Natural killer cell (primary cell): ENCODE data around the gene LYZL1. TPM values are rescaled to one million over a fixed set of nuclear protein-coding genes. Genes with fewer than 3 reads are reported as not detected.

Experiments used
- ATAC-seq, 3 donors: fragments of 150-1000 bp in 2 of 3; fragments of 200-7000 bp in 1 of 3; cut with Tn5 transposase; 1 replicate in 1 of 3; 2 replicates in 2 of 3; pipeline ENCODE4 v1.10.0; 2021; ENCODE audit warnings: mild to moderate bottlenecking in 2 of 3, moderate library complexity in 2 of 3
- DNase-seq, 2 donors: peaks; one replicate each; pipeline versions ENCODE4 v3.0.0 to v3.0.0-alpha.2; 2013 to 2021; ENCODE audit warnings: mixed read lengths in 1 of 2
- H3K27ac ChIP-seq: one replicate; pipeline ENCODE4 v1.5.1; 2013; ENCODE audit warnings: mild to moderate bottlenecking, low read length
- H3K27me3 ChIP-seq: one replicate; pipeline ENCODE4 v1.6.1; 2013; ENCODE audit warnings: low read length; ENCODE audit not compliant: control insufficient read depth, insufficient read depth
- H3K36me3 ChIP-seq: one replicate; pipeline ENCODE4 v1.6.1; 2013; ENCODE audit warnings: low read length; ENCODE audit not compliant: control insufficient read depth, insufficient read depth
- H3K4me1 ChIP-seq: one replicate; pipeline ENCODE4 v1.6.1; 2013; ENCODE audit warnings: low read length; ENCODE audit not compliant: control insufficient read depth, insufficient read depth
- H3K4me3 ChIP-seq: one replicate; pipeline ENCODE4 v1.5.1; 2013; ENCODE audit warnings: low read length
- H3K9me3 ChIP-seq: one replicate; pipeline ENCODE4 v1.6.1; 2013; ENCODE audit warnings: low read length; ENCODE audit not compliant: control insufficient read depth, insufficient read depth
- H3K27ac Mint-ChIP-seq, 2 donors: one replicate each; pipeline ENCODE4 v1.8.0; 2022; ENCODE audit warnings: mild to moderate bottlenecking in 2 of 2, mixed read lengths in 2 of 2, moderate library complexity in 1 of 2
- H3K27me3 Mint-ChIP-seq, 2 donors: one replicate each; pipeline ENCODE4 v1.8.0; 2022; ENCODE audit warnings: low read depth in 2 of 2, mixed read lengths in 2 of 2
- H3K36me3 Mint-ChIP-seq: one replicate; pipeline ENCODE4 v1.8.0; 2022; ENCODE audit warnings: mixed read lengths
- H3K4me1 Mint-ChIP-seq, 2 donors: one replicate each; pipeline ENCODE4 v1.8.0; 2022; ENCODE audit warnings: mixed read lengths in 2 of 2
- H3K4me3 Mint-ChIP-seq: one replicate; pipeline ENCODE4 v1.8.0; 2022; ENCODE audit warnings: mild to moderate bottlenecking, moderate library complexity, mixed read lengths
- H3K9me3 Mint-ChIP-seq, 2 donors: one replicate each; pipeline ENCODE4 v1.8.0; 2022; ENCODE audit warnings: mixed read lengths in 2 of 2
- CTCF ChIP-seq: fragments of 200-600 bp; IDR thresholded peaks from one replicate; pipeline ENCODE4 v1.8.0; 2022; ENCODE audit warnings: antibody characterized with exemption
- WGBS: methylation state at CpG from one replicate; pipeline ENCODE4 v1.1.7; 2013; ENCODE audit warnings: missing lambda C conversion rate; ENCODE audit not compliant: insufficient coverage; 5-methylcytosine and 5-hydroxymethylcytosine counted together
- intact Hi-C: fragments of 100-400 bp; cut with micrococcal nuclease; formaldehyde crosslinking; loops from one replicate; pipeline ENCODE4 v1.14.2; 2022
- total RNA-seq, 4 donors: library from RNA; stranded (reverse); fragments of 120-200 nt in 1 of 4; gene quantifications; one replicate each; pipeline versions ENCODE4 v1.2.3 to v1.2.4, GENCODE V29; 2013 to 2022

The LYZL1 gene
- total RNA-seq, 3 donors from 2014 or later (not counting 1 experiment from before 2014, with no cell fraction given) = not detected

GRCh38 chr10:29344073-29344820, 55.4 kb downstream of the LYZL1 start:
- Histone ChIP-seq H3K27ac (no peak overlapping the region), H3K27me3 (no peaks in the 10 kb centered on the region), H3K4me1 (no peaks in the 10 kb centered on the region), H3K4me3 (no peak overlapping the region), H3K36me3 (no peaks in the 10 kb centered on the region), H3K9me3 (no peaks in the 10 kb centered on the region)
- H3K27me3 Mint-ChIP-seq = peaks cover 3 to 14% of the 10 kb centered on the region in 2 donors
- TF ChIP-seq CTCF = no peak
- ATAC-seq (no peak), DNase-seq (no peak)
- intact Hi-C loops = no loop called here
- H3K27ac Mint-ChIP-seq = no peak overlapping the region
- 62% methylated on average over 17 of the region's 18 CpGs for WGBS
- no peaks in the 10 kb centered on the region for H3K36me3 Mint-ChIP-seq
- no peak overlapping the region for H3K4me3 Mint-ChIP-seq
- H3K4me1 Mint-ChIP-seq = no peaks in the 10 kb centered on the region
- H3K9me3 Mint-ChIP-seq = no peaks in the 10 kb centered on the region

GRCh38 chr10:29345144-29345909, 56.5 kb downstream of the LYZL1 start:
- intact Hi-C loops = no loop called here
- no peak overlapping the region for H3K27ac Mint-ChIP-seq
- Histone ChIP-seq H3K27ac (no peak overlapping the region), H3K4me3 (no peak overlapping the region), H3K4me1 (no peaks in the 10 kb centered on the region), H3K27me3 (no peaks in the 10 kb centered on the region), H3K9me3 (no peaks in the 10 kb centered on the region), H3K36me3 (no peaks in the 10 kb centered on the region)
- no peaks in the 10 kb centered on the region for H3K36me3 Mint-ChIP-seq
- no peak for TF ChIP-seq CTCF
- H3K27me3 Mint-ChIP-seq = peaks cover 9 to 14% of the 10 kb centered on the region in 2 donors
- ATAC-seq (no peak), DNase-seq (no peak)
- 95% methylated on average over 9 of the region's 9 CpGs for WGBS
- H3K4me3 Mint-ChIP-seq = no peak overlapping the region
- H3K4me1 Mint-ChIP-seq = no peaks in the 10 kb centered on the region
- H3K9me3 Mint-ChIP-seq = no peaks in the 10 kb centered on the region

- Mint-ChIP-seq H3K27ac (no peak overlapping the region), H3K4me3 (no peak overlapping the region), H3K9me3 (no peaks in the 10 kb centered on the region), H3K4me1 (no peaks in the 10 kb centered on the region), H3K27me3 (peaks cover 9 to 18% of the 10 kb centered on the region in 2 donors), H3K36me3 (no peaks in the 10 kb centered on the region)
- TF ChIP-seq CTCF = no peak
- intact Hi-C loops = no loop called here
- whole genome bisulfite sequencing = 93% methylated on average over 3 of the region's 3 CpGs
- no peak for DNase-seq
- no peaks in the 10 kb centered on the region for H3K9me3 ChIP-seq
- no peak overlapping the region for H3K4me3 ChIP-seq
- H3K36me3 ChIP-seq = no peaks in the 10 kb centered on the region
- H3K27me3 ChIP-seq = no peaks in the 10 kb centered on the region
- no peaks in the 10 kb centered on the region for H3K4me1 ChIP-seq
- no peak for ATAC-seq
- H3K27ac ChIP-seq = no peak overlapping the region
Observed at GRCh38 chr10:29345910-29346209, 57.0 kb downstream of the LYZL1 start.
